DMS153 treated with DMSO at 0.1 percent for 48 hours (cell line): ENCODE data around the gene SLPI.

Experiments used
- DNase-seq: peaks from one replicate; lab custom pipeline; 2025; ENCODE audit not compliant: unreplicated experiment; lab: John Stamatoyannopoulos, UW

SLPI gene

DNA sequence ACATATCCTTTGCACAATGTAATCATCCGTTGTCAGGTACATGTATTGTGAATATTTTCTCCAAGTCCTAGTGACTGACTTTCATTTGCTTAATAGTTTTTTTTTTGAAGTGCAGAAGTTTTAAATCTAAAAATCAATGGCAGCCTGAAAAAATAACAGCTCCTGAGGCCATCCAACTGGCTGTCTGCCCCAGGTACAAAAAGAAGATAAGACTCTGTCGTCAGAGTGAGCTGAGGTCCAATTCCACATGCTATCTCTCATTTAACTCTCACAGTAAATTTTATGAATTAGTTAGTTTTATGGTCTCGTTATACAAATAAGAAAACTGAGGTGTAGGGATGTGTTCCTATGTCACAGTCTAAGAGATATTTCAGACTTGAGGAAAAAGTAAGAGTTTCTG is 21.0 kb upstream of the SLPI start:
- DNase-seq = no peak

DNA sequence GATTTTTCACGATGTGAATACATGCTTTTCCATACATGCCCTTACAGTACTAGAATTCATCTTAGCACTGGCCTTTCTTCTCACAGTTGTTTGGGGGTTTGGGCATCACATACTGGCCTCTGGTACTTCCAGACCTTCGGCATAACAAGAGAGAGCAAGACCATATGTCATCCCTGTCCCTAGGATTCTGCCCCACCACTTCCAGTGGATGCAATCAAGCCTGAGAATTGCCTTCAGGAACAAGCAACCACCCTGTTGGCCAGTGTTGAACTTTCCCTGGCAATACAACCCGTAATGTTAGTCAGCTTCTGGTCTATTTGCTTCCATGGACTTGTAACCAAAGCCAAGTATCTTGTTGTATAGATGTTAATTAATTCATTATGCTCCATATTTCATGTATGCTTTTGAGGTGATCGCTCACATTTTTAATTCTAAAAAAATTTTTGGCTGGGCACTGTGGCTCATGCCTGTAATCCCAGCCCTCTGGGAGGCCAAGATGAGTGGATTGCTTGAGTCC is 15.4 kb upstream of the SLPI start:
- DNase-seq = no peak

DNA sequence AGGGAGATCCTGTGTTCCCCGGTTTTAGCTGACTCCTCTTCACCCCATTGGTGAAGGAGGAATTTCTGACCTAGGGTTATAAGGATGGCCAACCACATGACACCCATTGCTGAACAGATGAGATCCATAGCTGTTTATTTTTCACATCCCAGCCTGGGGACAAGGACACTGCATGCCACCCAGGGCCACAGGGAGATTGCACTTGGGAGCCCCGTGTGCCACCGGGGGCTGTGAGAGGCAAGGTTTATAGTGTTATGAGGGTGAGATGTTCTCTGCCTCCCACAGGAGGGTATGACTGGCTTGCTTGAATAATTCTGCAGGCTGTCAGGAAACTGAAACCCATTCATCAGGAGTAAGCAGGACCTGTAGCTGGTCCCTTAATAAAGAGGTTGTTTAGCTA is 14.7 kb upstream of the SLPI start:
- no peak for DNase-seq

GRCh38 chr20:45268531-45268930 is 14.2 kb upstream of the SLPI start:
- no peak for DNase-seq

- no peak for DNase-seq
These were observed 12.6 kb upstream of the SLPI start for GRCh38 chr20:45266977-45267376.

GRCh38 chr20:45263556-45264266 is 9.3 kb upstream of the SLPI start:
- DNase-seq = no peak

GRCh38 chr20:45258664-45259063 is 4.3 kb upstream of the SLPI start:
- no peak for DNase-seq

GRCh38 chr20:45258259-45258658 is 3.9 kb upstream of the SLPI start:
- no peak for DNase-seq

GRCh38 chr20:45257711-45258110 is 3.3 kb upstream of the SLPI start:
- no peak for DNase-seq

GRCh38 chr20:45257161-45257560 is 2.8 kb upstream of the SLPI start:
- no peak for DNase-seq

GRCh38 chr20:45253261-45253660 is 1.1 kb downstream of the SLPI start:
- DNase-seq = no peak

DNA sequence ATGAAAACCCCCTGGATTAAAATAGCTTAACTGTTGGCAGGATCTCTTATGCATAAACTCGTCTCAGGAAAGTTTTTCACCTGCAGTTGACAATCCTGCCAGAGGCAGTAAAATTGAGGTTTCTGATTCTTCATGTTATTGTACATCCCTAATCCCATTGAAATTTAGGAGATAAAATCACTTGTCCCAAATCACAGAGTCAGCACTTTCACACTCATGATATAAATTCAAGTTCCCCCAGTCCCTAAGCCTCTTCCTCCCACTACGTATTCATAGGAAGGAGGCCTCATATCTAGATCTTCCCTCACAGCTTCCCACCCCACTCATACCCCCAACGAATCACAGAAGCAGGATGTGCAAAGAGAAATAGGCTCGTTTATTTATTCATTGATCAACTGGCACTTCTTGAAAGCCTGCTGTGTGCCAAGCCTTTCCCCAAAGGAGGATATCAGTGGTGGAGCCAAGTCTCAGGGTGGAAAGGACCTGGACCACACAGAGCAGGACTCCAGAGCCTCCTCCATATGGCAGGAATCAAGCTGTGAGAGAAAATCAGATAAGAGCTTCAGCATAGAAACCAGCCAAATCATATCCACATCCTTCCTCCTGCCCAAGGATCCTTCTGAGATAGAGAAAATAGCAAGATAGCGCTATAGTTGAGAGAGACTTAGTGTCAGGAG is 2.3 kb downstream of the SLPI start:
- no peak for DNase-seq

- DNase-seq = no peak
These were observed 5.8 kb downstream of the SLPI start for GRCh38 chr20:45248609-45249008.

- DNase-seq = no peak
These were observed 6.5 kb downstream of the SLPI start for GRCh38 chr20:45247865-45248264.

GRCh38 chr20:45246109-45246508 is 8.3 kb downstream of the SLPI start:
- DNase-seq = no peak

GRCh38 chr20:45238139-45238538 is 16.2 kb downstream of the SLPI start:
- DNase-seq = no peak

- no peak for DNase-seq
These were observed 18.4 kb downstream of the SLPI start for GRCh38 chr20:45235995-45236394.

GRCh38 chr20:45230631-45231030 is 23.7 kb downstream of the SLPI start:
- DNase-seq = no peak

- no peak for DNase-seq
These were observed 24.9 kb downstream of the SLPI start for GRCh38 chr20:45229264-45230056.

- no peak for DNase-seq
These were observed 28.1 kb downstream of the SLPI start for GRCh38 chr20:45226287-45226686.

GRCh38 chr20:45223136-45223535 is 31.2 kb downstream of the SLPI start:
- no peak for DNase-seq

- no peak for DNase-seq
These were observed 33.3 kb downstream of the SLPI start, which contains the start of gene SEMG2 for GRCh38 chr20:45221076-45221475. Gene SEMG2, plus strand, starts transcription at chr20:45221373. Its CDS starts 17 bp downstream, at chr20:45221390.
